CD4-positive, alpha-beta T cell treated with Interleukin-17A for 4 hours (primary cell): ENCODE data around the gene ARHGAP24.

Experiments
- DNase-seq: peaks from one replicate; pipeline ENCODE4 v3.0.0-alpha.2; 2020; ENCODE audit warnings: mixed read lengths

The ARHGAP24 gene

GRCh38 chr4:85747882-85748491, 273.0 kb downstream of the ARHGAP24 start:
- DNase-seq, result no peak

GRCh38 chr4:85748654-85749053, 273.7 kb downstream of the ARHGAP24 start:
- DNase-seq, result no peak

- DNase-seq, result no peak
Observed at GRCh38 chr4:85751866-85752265, 276.9 kb downstream of the ARHGAP24 start.

GRCh38 chr4:85755285-85755684, 280.3 kb downstream of the ARHGAP24 start:
- DNase-seq, result no peak

GRCh38 chr4:85756938-85757337, 282.0 kb downstream of the ARHGAP24 start:
- no peak for DNase-seq

- DNase-seq, result no peak
Observed at GRCh38 chr4:85759388-85759787, 284.4 kb downstream of the ARHGAP24 start.

- DNase-seq, result no peak
Observed at GRCh38 chr4:85760511-85760910, 285.6 kb downstream of the ARHGAP24 start.

GRCh38 chr4:85761803-85762528, 287.0 kb downstream of the ARHGAP24 start:
- DNase-seq, result no peak

GRCh38 chr4:85762529-85762871, 287.6 kb downstream of the ARHGAP24 start:
- DNase-seq, result no peak

- DNase-seq, result no peak
Observed at GRCh38 chr4:85763202-85763601, 288.3 kb downstream of the ARHGAP24 start.

- no peak for DNase-seq
Observed at GRCh38 chr4:85767649-85768048, 292.7 kb downstream of the ARHGAP24 start.

GRCh38 chr4:85769009-85769408, 294.1 kb downstream of the ARHGAP24 start:
- DNase-seq, result no peak

GRCh38 chr4:85772470-85772869, 297.5 kb downstream of the ARHGAP24 start:
- no peak for DNase-seq

GRCh38 chr4:85773372-85773771, 298.4 kb downstream of the ARHGAP24 start:
- no peak for DNase-seq

- no peak for DNase-seq
Observed at GRCh38 chr4:85774000-85774399, 299.1 kb downstream of the ARHGAP24 start.

GRCh38 chr4:85774489-85774888, 299.5 kb downstream of the ARHGAP24 start:
- DNase-seq, result no peak

GRCh38 chr4:85776096-85776495, 301.1 kb downstream of the ARHGAP24 start:
- no peak for DNase-seq

- DNase-seq, result no peak
Observed at GRCh38 chr4:85776579-85776978, 301.6 kb downstream of the ARHGAP24 start.

- no peak for DNase-seq
Observed at GRCh38 chr4:85777908-85778631, 303.1 kb downstream of the ARHGAP24 start.

- no peak for DNase-seq
Observed at GRCh38 chr4:85778632-85779131, 303.7 kb downstream of the ARHGAP24 start.

GRCh38 chr4:85779165-85779564, 304.2 kb downstream of the ARHGAP24 start:
- no peak for DNase-seq

- DNase-seq, result no peak
Observed at GRCh38 chr4:85780664-85781063, 305.7 kb downstream of the ARHGAP24 start.

GRCh38 chr4:85783483-85783882, 308.5 kb downstream of the ARHGAP24 start:
- no peak for DNase-seq

GRCh38 chr4:85783900-85784299, 308.9 kb downstream of the ARHGAP24 start:
- DNase-seq, result no peak
